Right renal pelvis (tissue), 4 donors: ENCODE results near the gene ATP2B2. TPM values are rescaled to one million over a fixed set of nuclear protein-coding genes. Genes with fewer than 3 reads are reported as not detected.

ENCODE experiments used
- DNase-seq, 4 donors: peaks; one replicate each; pipeline ENCODE4 v3.0.0-alpha.2; 2013; ENCODE audit warnings: low read depth in 4 of 4, low spot score in 3 of 4, missing footprints in 1 of 4
- polyA plus RNA-seq, 4 donors: library from polyadenylated mRNA; unstranded; fragments of 120-200 nt; gene quantifications; one replicate each; pipeline ENCODE4 v1.2.1, GENCODE V29; 2013; ENCODE audit not compliant: insufficient read length in 4 of 4

ATP2B2 gene
- polyA plus RNA-seq, 4 donors, result 0.38 to 0.51 (median 0.41) TPM

GRCh38 chr3:10408680-10409079 lies 96.7 kb downstream of the ATP2B2 start:
- no peak for DNase-seq

- no peak for DNase-seq
Measured at GRCh38 chr3:10407361-10407760, 98.0 kb downstream of the ATP2B2 start.

GRCh38 chr3:10406414-10406813 lies 99.0 kb downstream of the ATP2B2 start:
- DNase-seq, result no peak

- DNase-seq, result no peak
Measured at GRCh38 chr3:10405816-10406215, 99.6 kb downstream of the ATP2B2 start.

GRCh38 chr3:10404876-10405275 lies 100.5 kb downstream of the ATP2B2 start:
- DNase-seq, result no peak

- DNase-seq, result no peak
Measured at GRCh38 chr3:10404377-10404776, 101.0 kb downstream of the ATP2B2 start.

- no peak for DNase-seq
Measured at GRCh38 chr3:10401990-10402761, 103.2 kb downstream of the ATP2B2 start.

- DNase-seq, result no peak
Measured at GRCh38 chr3:10400749-10401495, 104.5 kb downstream of the ATP2B2 start.

GRCh38 chr3:10400050-10400748 lies 105.2 kb downstream of the ATP2B2 start:
- no peak for DNase-seq

- DNase-seq, result no peak
Measured at GRCh38 chr3:10399634-10400033, 105.8 kb downstream of the ATP2B2 start.

GRCh38 chr3:10398341-10398740 lies 107.0 kb downstream of the ATP2B2 start:
- DNase-seq, result no peak

GRCh38 chr3:10397879-10398278 lies 107.5 kb downstream of the ATP2B2 start:
- DNase-seq, result no peak

GRCh38 chr3:10396931-10397330 lies 108.5 kb downstream of the ATP2B2 start:
- no peak for DNase-seq

- no peak for DNase-seq
Measured at GRCh38 chr3:10396083-10396482, 109.3 kb downstream of the ATP2B2 start.

GRCh38 chr3:10395671-10396070 lies 109.7 kb downstream of the ATP2B2 start:
- no peak for DNase-seq

- DNase-seq, result no peak
Measured at GRCh38 chr3:10395196-10395595, 110.2 kb downstream of the ATP2B2 start.

- no peak for DNase-seq
Measured at GRCh38 chr3:10394491-10395025, 110.8 kb downstream of the ATP2B2 start.

GRCh38 chr3:10393514-10393913 lies 111.9 kb downstream of the ATP2B2 start:
- no peak for DNase-seq

- no peak for DNase-seq
Measured at GRCh38 chr3:10392906-10393461, 112.4 kb downstream of the ATP2B2 start.

- no peak for DNase-seq
Measured at GRCh38 chr3:10392244-10392643, 113.1 kb downstream of the ATP2B2 start.

- no peak for DNase-seq
Measured at GRCh38 chr3:10391391-10391790, 114.0 kb downstream of the ATP2B2 start.
